HepG2 (cell line): ENCODE data around the gene SDK2. TPM values are rescaled to one million over a fixed set of nuclear protein-coding genes. Genes with fewer than 3 reads are reported as not detected.

Experiments used
- ATAC-seq: fragments of 200-7000 bp; cut with Tn5 transposase; 3 replicates; pipeline ENCODE4 v1.9.1; 2020; ENCODE audit warnings: mild to moderate bottlenecking, moderate library complexity
- BruUV-seq: library from RNA; stranded (reverse); fragments of 400-500 nt; replicated peaks from 2 replicates; lab custom pipeline; 2021; lab: Mats Ljungman, UMichigan
- CTCF ChIA-PET: fragments of 300-600 bp; formaldehyde crosslinking; extraction: SDS; loops from one replicate; lab custom pipeline; 2021; ENCODE audit warnings: low total read pairs, inconsistent platforms, low intra/inter-chr PET ratio; lab: Yijun Ruan, JAX
- POLR2A ChIA-PET: fragments of 350-600 bp; sonication (Branson Sonifier 250); formaldehyde crosslinking; loops from one replicate; lab custom pipeline; 2020; ENCODE audit warnings: antibody characterized with exemption, inconsistent platforms; lab: Yijun Ruan, JAX
- DNase-seq: peaks from one replicate; pipeline ENCODE4 v3.0.0-alpha.2; 2015; ENCODE audit warnings: low spot score
- FAIRE-seq: peaks from 3 replicates; lab custom pipeline; 2011; peaks lifted over from hg19 to GRCh38; lab: Jason Lieb, UNC
- H2AFZ ChIP-seq: one replicate; pipeline ENCODE4 v1.6.1; 2011; ENCODE audit warnings: low read length, inconsistent platforms
- H3K27ac ChIP-seq: fragments of 300-600 bp; 3 replicates; pipeline ENCODE4 v1.8.0; 2011; ENCODE audit warnings: mixed run types, mild to moderate bottlenecking, mixed read lengths, low read length, inconsistent platforms; ENCODE audit not compliant: insufficient read depth; ENCODE audit errors: extremely low read length
- H3K27me3 ChIP-seq, 2 experiments: fragments of 200-600 bp in 1 of 2; 2 replicates in 1 of 2; 3 replicates in 1 of 2; pipeline versions ENCODE4 v1.6.0 to v1.8.0; 2011; ENCODE audit warnings: low read length in 2 of 2, mild to moderate bottlenecking in 2 of 2, moderate library complexity in 2 of 2, inconsistent platforms in 1 of 2; ENCODE audit not compliant: insufficient read depth in 2 of 2, control insufficient read depth in 1 of 2
- H3K36me3 ChIP-seq, 2 experiments: fragments of 200-600 bp in 1 of 2; replicated peaks in 1 of 2; 2 replicates in 1 of 2; 3 replicates in 1 of 2; pipeline versions ENCODE4 v1.5.1 to v1.8.0; 2011; ENCODE audit warnings: low read length in 2 of 2, inconsistent platforms in 1 of 2; ENCODE audit not compliant: insufficient read depth in 2 of 2, control insufficient read depth in 1 of 2
- H3K4me1 ChIP-seq: 2 replicates; pipeline ENCODE4 v1.5.1; 2012; ENCODE audit warnings: low read length, inconsistent platforms; ENCODE audit not compliant: insufficient read depth
- H3K4me2 ChIP-seq: 2 replicates; pipeline ENCODE4 v1.6.0; 2011; ENCODE audit warnings: low read depth, low read length, inconsistent platforms
- H3K4me3 ChIP-seq, 3 experiments: fragments of 200-600 bp in 1 of 3; sonication (generic), shearing (Covaris generic) in 1 of 3; replicated peaks in 1 of 3; 2 replicates each; pipeline ENCODE4 v1.5.1; 2011 to 2016; ENCODE audit warnings: low read length in 3 of 3, inconsistent platforms in 2 of 3, low read depth in 2 of 3, mild to moderate bottlenecking in 2 of 3, control low read depth in 1 of 3, mixed read lengths in 1 of 3; ENCODE audit not compliant: insufficient read depth in 1 of 3
- H3K79me2 ChIP-seq: one replicate; pipeline ENCODE4 v1.6.1; 2011; ENCODE audit warnings: low read length, inconsistent platforms; ENCODE audit not compliant: insufficient read depth
- H3K9ac ChIP-seq: 2 replicates; pipeline ENCODE4 v1.6.0; 2011; ENCODE audit warnings: mild to moderate bottlenecking, low read depth, low read length, inconsistent platforms; ENCODE audit not compliant: insufficient read depth
- H3K9me3 ChIP-seq: 2 replicates; pipeline ENCODE4 v1.5.1; 2012; ENCODE audit warnings: mild to moderate bottlenecking, low read length
- H4K20me1 ChIP-seq: 2 replicates; pipeline ENCODE4 v1.6.0; 2011; ENCODE audit warnings: inconsistent platforms, mild to moderate bottlenecking, low read length, moderate library complexity; ENCODE audit not compliant: insufficient read depth
- DRAP1 ChIP-seq: IDR thresholded peaks from 2 replicates; pipeline ENCODE4 v1.6.1; 2016; ENCODE audit warnings: missing genetic modification reagents, missing compliant biosample characterization
- NCOA5 ChIP-seq: sonication (generic); formaldehyde crosslinking; IDR thresholded peaks from 2 replicates; pipeline ENCODE4 v1.4.0; 2020; ENCODE audit warnings: missing genetic modification reagents
- RAD21 ChIP-seq: fragments of 450-650 bp; formaldehyde crosslinking; IDR thresholded peaks from 2 replicates; pipeline ENCODE4 v1.5.0; 2020; ENCODE audit warnings: mild to moderate bottlenecking
- RBM22 ChIP-seq: fragments of 200-400 bp; formaldehyde crosslinking; optimal IDR thresholded peaks from 2 replicates; pipeline ENCODE3; 2017; ENCODE audit warnings: mild to moderate bottlenecking, low read length, moderate library complexity
- STAG1 ChIP-seq: sonication (generic); formaldehyde crosslinking; IDR thresholded peaks from 2 replicates; pipeline ENCODE4 v1.4.0; 2020; ENCODE audit warnings: missing genetic modification reagents
- TAF15 ChIP-seq: fragments of 200-400 bp; formaldehyde crosslinking; IDR thresholded peaks from one replicate; pipeline ENCODE4 v1.6.1; 2018; ENCODE audit warnings: mild to moderate bottlenecking, low read depth, low read length; ENCODE audit not compliant: poor library complexity, severe bottlenecking
- ZBTB1 ChIP-seq: sonication (generic); formaldehyde crosslinking; IDR thresholded peaks from 2 replicates; pipeline ENCODE4 v1.4.0; 2020; ENCODE audit warnings: missing genetic modification reagents, borderline replicate concordance
- ZNF33B ChIP-seq: sonication (generic); formaldehyde crosslinking; IDR thresholded peaks from 2 replicates; pipeline ENCODE4 v1.5.1; 2020; ENCODE audit warnings: mild to moderate bottlenecking, missing genetic modification reagents
- ZNF619 ChIP-seq: sonication (generic); formaldehyde crosslinking; IDR thresholded peaks from 2 replicates; pipeline ENCODE4 v1.4.0; 2020; ENCODE audit warnings: mild to moderate bottlenecking, missing genetic modification reagents
- WGBS: methylation state at CpG from one replicate; pipeline ENCODE4 v1.1.6; 2017; ENCODE audit warnings: low lambda C conversion rate; 5-methylcytosine and 5-hydroxymethylcytosine counted together
- in situ Hi-C: cut with HindIII; loops from 2 replicates; pipeline ENCODE4 v1.10.0; 2017; ENCODE audit warnings: low pct_unique_long_range_greater_than_20kb; ENCODE audit not compliant: extremely low pct_ligation_motif_present
- intact Hi-C: fragments of 100-400 bp; cut with micrococcal nuclease; formaldehyde crosslinking; loops from one replicate; pipeline ENCODE4 v1.10.0; 2022; ENCODE audit not compliant: unreplicated experiment
- polyA plus RNA-seq, 8 experiments: library from polyadenylated mRNA; depleted of rRNA in 3 of 8; stranded (reverse) in 7 of 8; unstranded in 1 of 8; fragments of >200 nt; fragmentation: Illumina TruSeq in 4 of 8; extraction: Trizol in 4 of 8; gene quantifications; 2 replicates each; pipeline versions ENCODE4 v1.2.1 to v1.2.3, GENCODE V29; 2011 to 2016; ENCODE audit warnings: low read depth in 4 of 8, missing spikeins in 1 of 8, mixed read lengths in 1 of 8; ENCODE audit not compliant: insufficient read depth in 1 of 8
- total RNA-seq, 5 experiments: library from RNA; depleted of rRNA; stranded (reverse); fragments of >200 nt; fragmentation: Illumina TruSeq; extraction: Trizol; gene quantifications; 2 replicates each; pipeline ENCODE4 v1.2.3, GENCODE V29; 2016; ENCODE audit warnings: low read depth in 1 of 5
- TF ChIP-seq, protein P1 (sequence below): sonication (generic); formaldehyde crosslinking; IDR thresholded peaks from 2 replicates; pipeline ENCODE4 v1.4.0; 2020; ENCODE audit warnings: missing genetic modification reagents

The SDK2 gene
- total and polyA plus RNA-seq, 2 of the 13 experiments (the other 11 are each of a cell fraction or from before 2014, with no cell fraction given), result not detected

- H3K4me2 ChIP-seq, result no peak overlapping the region
- H3K4me1 ChIP-seq, result no peaks in the 10 kb centered on the region
- in situ Hi-C loops, result no loop called here
- no peak for DNase-seq
- H3K79me2 ChIP-seq, result no peaks in the 10 kb centered on the region
- intact Hi-C loops, result loop anchor here (5.0 kb wide), 1 partner anchor 358 kb away; no protein-coding TSS in a partner anchor
- TF ChIP-seq RAD21 (CRISPR knock-in tag) (no peak), ZNF619 (no peak), TAF15 (no peak), STAG1 (CRISPR knock-in tag) (no peak), ZBTB1 (CRISPR knock-in tag) (no peak), DRAP1 (CRISPR knock-in tag) (no peak), ZNF33B (CRISPR knock-in tag) (no peak)
- TF ChIP-seq, all 625 proteins: peak for 0
- H2AFZ ChIP-seq, result no peak overlapping the region
- FAIRE-seq (no peak), ATAC-seq (no peak)
- H3K9ac ChIP-seq, result no peak overlapping the region
- POLR2A ChIA-PET, result no interaction called here
- H3K9me3 ChIP-seq, result no peaks in the 10 kb centered on the region
- no peaks in the 10 kb centered on the region for H3K36me3 ChIP-seq
- peaks cover 12 to 68% of the 10 kb centered on the region in 2 experiments; a peak in 4 of 5 replicates for H3K27me3 ChIP-seq
- 49% methylated on average over 3 of the region's 3 CpGs for WGBS
- H4K20me1 ChIP-seq, result no peaks in the 10 kb centered on the region
- CTCF ChIA-PET, result no interaction called here
- H3K27ac ChIP-seq, result no peak overlapping the region
- BruUV-seq, result no TSS peak
- no peak overlapping the region for H3K4me3 ChIP-seq
These were observed 44.6 kb downstream of the SDK2 start for GRCh38 chr17:73599599-73599998.

DNA sequence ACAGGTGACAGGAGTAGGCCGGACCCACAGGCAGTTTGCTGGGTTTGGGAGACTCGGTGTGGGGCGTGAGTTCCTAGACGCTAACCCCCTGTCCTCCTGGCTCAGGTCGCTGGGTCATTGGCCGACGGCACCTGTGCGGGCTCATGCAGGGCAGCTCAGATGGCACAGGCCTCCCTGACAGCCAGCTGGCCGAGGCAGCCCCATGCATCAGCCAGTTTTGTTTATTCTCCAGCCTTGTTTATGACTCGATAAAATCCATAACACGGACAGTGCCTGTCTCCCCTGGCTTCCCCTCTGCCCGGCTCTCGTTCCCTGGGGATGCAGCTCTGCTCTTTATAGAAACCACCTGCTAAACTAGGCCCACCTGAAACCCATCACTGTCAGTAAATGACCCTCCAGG is 46.0 kb downstream of the SDK2 start:
- intact Hi-C loops, result loop anchor here (5.0 kb wide), 1 partner anchor 359 kb away; no protein-coding TSS in a partner anchor
- ATAC-seq, result no peak
- 44% methylated on average over 13 of the region's 13 CpGs for WGBS
- no TSS peak for BruUV-seq
- Histone ChIP-seq H3K4me2 (no peak overlapping the region), H3K9ac (no peak overlapping the region), H3K4me3 (no peak overlapping the region), H3K36me3 (no peaks in the 10 kb centered on the region), H3K79me2 (no peaks in the 10 kb centered on the region), H3K27ac (no peak overlapping the region), H4K20me1 (no peaks in the 10 kb centered on the region), H3K4me1 (no peaks in the 10 kb centered on the region), H3K27me3 (peaks cover 12 to 66% of the 10 kb centered on the region in 2 experiments; a peak in 4 of 5 replicates), H3K9me3 (no peaks in the 10 kb centered on the region), H2AFZ (no peak overlapping the region)
- ChIA-PET POLR2A (no interaction called here), CTCF (no interaction called here)
- DNase-seq, result no peak
- FAIRE-seq, result no peak
- TF ChIP-seq ZBTB1 (CRISPR knock-in tag) (no peak), RBM22 (no peak), NCOA5 (CRISPR knock-in tag) (no peak)
- TF ChIP-seq, protein P1, sequence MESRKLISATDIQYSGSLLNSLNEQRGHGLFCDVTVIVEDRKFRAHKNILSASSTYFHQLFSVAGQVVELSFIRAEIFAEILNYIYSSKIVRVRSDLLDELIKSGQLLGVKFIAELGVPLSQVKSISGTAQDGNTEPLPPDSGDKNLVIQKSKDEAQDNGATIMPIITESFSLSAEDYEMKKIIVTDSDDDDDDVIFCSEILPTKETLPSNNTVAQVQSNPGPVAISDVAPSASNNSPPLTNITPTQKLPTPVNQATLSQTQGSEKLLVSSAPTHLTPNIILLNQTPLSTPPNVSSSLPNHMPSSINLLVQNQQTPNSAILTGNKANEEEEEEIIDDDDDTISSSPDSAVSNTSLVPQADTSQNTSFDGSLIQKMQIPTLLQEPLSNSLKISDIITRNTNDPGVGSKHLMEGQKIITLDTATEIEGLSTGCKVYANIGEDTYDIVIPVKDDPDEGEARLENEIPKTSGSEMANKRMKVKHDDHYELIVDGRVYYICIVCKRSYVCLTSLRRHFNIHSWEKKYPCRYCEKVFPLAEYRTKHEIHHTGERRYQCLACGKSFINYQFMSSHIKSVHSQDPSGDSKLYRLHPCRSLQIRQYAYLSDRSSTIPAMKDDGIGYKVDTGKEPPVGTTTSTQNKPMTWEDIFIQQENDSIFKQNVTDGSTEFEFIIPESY (CRISPR knock-in tag), result no peak
- in situ Hi-C loops, result no loop called here
